GM18867 (cell line): ENCODE data around the gene PCNX1.
A peak's percentile ranks its signal among the peaks of the same experiment; 100 is the strongest.

ENCODE experiments used
- ATAC-seq: cut with Tn5 transposase; IDR thresholded peaks from one replicate; pipeline ENCODE4 v1.9.1; 2021; ENCODE audit warnings: mild to moderate bottlenecking, moderate library complexity; ENCODE audit not compliant: unreplicated experiment

PCNX1 gene

GRCh38 chr14:70955543-70956480, 48.6 kb downstream of the PCNX1 start:
- ATAC-seq, result no peak

- no peak for ATAC-seq
These were observed 49.3 kb downstream of the PCNX1 start for GRCh38 chr14:70956511-70956910.

- ATAC-seq, result no peak
These were observed 50.5 kb downstream of the PCNX1 start for GRCh38 chr14:70957710-70958109.

GRCh38 chr14:70962935-70963334, 55.7 kb downstream of the PCNX1 start:
- ATAC-seq, result no peak

GRCh38 chr14:70964492-70964891, 57.2 kb downstream of the PCNX1 start:
- no peak for ATAC-seq

GRCh38 chr14:70971560-70971959, 64.3 kb downstream of the PCNX1 start:
- no peak for ATAC-seq

GRCh38 chr14:70972107-70972976, 65.1 kb downstream of the PCNX1 start:
- peak; percentile 44 for ATAC-seq

- no peak for ATAC-seq
These were observed 69.3 kb downstream of the PCNX1 start for GRCh38 chr14:70976591-70976990.

- ATAC-seq, result no peak
These were observed 74.0 kb downstream of the PCNX1 start for GRCh38 chr14:70981000-70981952.

- no peak for ATAC-seq
These were observed 74.9 kb downstream of the PCNX1 start for GRCh38 chr14:70982200-70982599.

- no peak for ATAC-seq
These were observed 79.8 kb downstream of the PCNX1 start for GRCh38 chr14:70987041-70987440.

GRCh38 chr14:70988452-70988851, 81.2 kb downstream of the PCNX1 start:
- no peak for ATAC-seq

GRCh38 chr14:70993931-70994330, 86.7 kb downstream of the PCNX1 start:
- no peak for ATAC-seq

- ATAC-seq, result no peak
These were observed 88.0 kb downstream of the PCNX1 start for GRCh38 chr14:70995211-70995610.

GRCh38 chr14:70995671-70996070, 88.4 kb downstream of the PCNX1 start:
- no peak for ATAC-seq

GRCh38 chr14:70999117-70999516, 91.9 kb downstream of the PCNX1 start:
- no peak for ATAC-seq

GRCh38 chr14:71000091-71000490, 92.8 kb downstream of the PCNX1 start:
- ATAC-seq, result no peak

- ATAC-seq, result no peak
These were observed 94.5 kb downstream of the PCNX1 start for GRCh38 chr14:71001742-71002141.

- ATAC-seq, result no peak
These were observed 95.9 kb downstream of the PCNX1 start for GRCh38 chr14:71003156-71003555.

- ATAC-seq, result no peak
These were observed 97.2 kb downstream of the PCNX1 start for GRCh38 chr14:71004481-71004880.

- no peak for ATAC-seq
These were observed 97.8 kb downstream of the PCNX1 start for GRCh38 chr14:71005076-71005475.
